H1 (cell line): ENCODE data around the gene TGOLN2. TPM values are rescaled to one million over a fixed set of nuclear protein-coding genes. Genes with fewer than 3 reads are reported as not detected.

Experiments used
- polyA plus RNA-seq, 7 experiments: library from polyadenylated mRNA; depleted of rRNA in 3 of 7; stranded (reverse) in 5 of 7; unstranded in 2 of 7; fragments of >200 nt in 5 of 7; fragments of 200-250 nt in 2 of 7; gene quantifications; 1 replicate in 5 of 7; 2 replicates in 1 of 7; 4 replicates in 1 of 7; pipeline versions ENCODE4 v1.2.1 to v1.2.3, GENCODE V29; 2011 to 2013; ENCODE audit warnings: missing spikeins in 2 of 7, mixed read lengths in 2 of 7
- small RNA-seq: library from polyadenylated mRNA; stranded (forward); fragments of <200 nt; extraction: miRNeasy Mini kit (QIAGEN cat#:217004); gene quantifications from one replicate; pipeline ENCODE3, GENCODE V24; 2013; ENCODE audit not compliant: insufficient read depth
- total RNA-seq: library from RNA; stranded (reverse); fragmentation: NEBNext Ultra II Directional; extraction: Animal tissue kit (Norgen Biotek cat#: 25700); gene quantifications from 2 replicates; pipeline ENCODE4 v1.2.1, GENCODE V29; 2021

The TGOLN2 gene
- total and polyA plus RNA-seq, 2 of the 8 experiments (the other 6 are each of a cell fraction or from before 2014, with no cell fraction given), result 33.9 to 38.9 TPM

Small RNA genes lying within 50 kb of the gene (small RNA-seq; reads per million reads assigned to genes)
- gene AC062037.1, result not detected
- gene RF00019, result not detected
- not detected for gene RN7SL113P

Other genes starting within 250 kb of the TGOLN2 start
- gene TCF7L1, start 194.6 kb downstream of the TGOLN2 start, total RNA-seq, result 108 and 110 TPM in 2 replicates
- gene TCF7L1, start 194.6 kb downstream of the TGOLN2 start, polyA plus RNA-seq (2011; rRNA removed), result 27.5 and 49.5 TPM in 2 replicates
- gene RETSAT, start 26.5 kb upstream of the TGOLN2 start, total RNA-seq, result 13.6 and 15.8 TPM in 2 replicates
- 16.7 and 20.7 TPM in 2 replicates for gene RETSAT, start 26.5 kb upstream of the TGOLN2 start, polyA plus RNA-seq (2011; rRNA removed)
- gene ELMOD3, start 26.8 kb upstream of the TGOLN2 start, total RNA-seq, result 6.9 and 10.2 TPM in 2 replicates
- 8.5 and 9.3 TPM in 2 replicates for gene ELMOD3, start 26.8 kb upstream of the TGOLN2 start, polyA plus RNA-seq (2011; rRNA removed)
- 78.6 and 80.5 TPM in 2 replicates for gene CAPG, start 82.4 kb upstream of the TGOLN2 start, total RNA-seq
- 89.0 and 114 TPM in 2 replicates for gene CAPG, start 82.4 kb upstream of the TGOLN2 start, polyA plus RNA-seq (2011; rRNA removed)
- gene SH2D6, start 90.7 kb upstream of the TGOLN2 start, total RNA-seq, result 1.3 TPM in 1 of 2 replicates, not detected in the other
- 0.17 and 0.42 TPM in 2 replicates for gene SH2D6, start 90.7 kb upstream of the TGOLN2 start, polyA plus RNA-seq (2011; rRNA removed)
- gene MAT2A, start 211.2 kb upstream of the TGOLN2 start, total RNA-seq, result 297 and 307 TPM in 2 replicates
- gene MAT2A, start 211.2 kb upstream of the TGOLN2 start, polyA plus RNA-seq (2011; rRNA removed), result 186 and 255 TPM in 2 replicates
- 33.8 and 36.1 TPM in 2 replicates for gene GGCX, start 233.5 kb upstream of the TGOLN2 start, total RNA-seq
- gene GGCX, start 233.5 kb upstream of the TGOLN2 start, polyA plus RNA-seq (2011; rRNA removed), result 29.4 and 47.8 TPM in 2 replicates
- 34.4 and 38.1 TPM in 2 replicates for gene VAMP8, start 249.6 kb upstream of the TGOLN2 start, total RNA-seq
- 55.2 and 69.7 TPM in 2 replicates for gene VAMP8, start 249.6 kb upstream of the TGOLN2 start, polyA plus RNA-seq (2011; rRNA removed)